ENCODE results near the gene OPN1LW.

DNA sequence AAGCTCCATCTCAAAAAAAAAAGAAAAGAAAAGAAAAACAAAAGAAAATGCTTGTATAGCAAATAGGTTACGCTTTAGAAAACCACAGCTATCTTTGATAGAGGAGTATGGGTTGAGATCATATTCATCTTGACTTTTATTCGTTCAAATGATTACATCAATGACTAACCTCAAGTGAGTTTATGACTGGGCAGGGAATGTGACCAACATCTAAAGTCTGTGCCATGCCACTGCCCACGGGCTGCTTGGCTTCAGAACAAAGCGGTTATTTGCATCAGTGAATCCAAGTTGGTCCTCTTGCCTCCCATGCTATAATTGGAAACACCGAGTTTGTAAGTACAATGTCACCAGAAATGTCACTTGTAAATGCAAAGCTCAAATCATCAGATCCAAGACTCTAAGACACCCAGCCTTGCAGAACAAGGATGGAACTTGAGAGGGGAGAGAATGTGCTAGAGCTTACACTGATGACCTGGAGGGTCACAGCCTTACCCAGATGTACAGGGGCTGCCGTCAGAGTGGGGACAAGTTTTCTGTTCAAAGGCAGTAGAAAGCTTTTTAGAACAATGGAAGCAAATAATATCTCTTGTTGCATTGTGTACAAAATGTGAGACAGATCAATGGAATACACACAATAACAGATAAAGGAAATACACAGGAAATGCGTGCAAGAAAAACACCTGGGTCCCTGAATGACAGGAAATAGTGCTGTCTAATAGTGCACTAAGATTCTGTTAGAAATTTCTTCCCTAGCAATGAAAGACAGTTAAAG is 8.4 kb upstream of the OPN1LW start:
- TF ChIP-seq, protein P1, sequence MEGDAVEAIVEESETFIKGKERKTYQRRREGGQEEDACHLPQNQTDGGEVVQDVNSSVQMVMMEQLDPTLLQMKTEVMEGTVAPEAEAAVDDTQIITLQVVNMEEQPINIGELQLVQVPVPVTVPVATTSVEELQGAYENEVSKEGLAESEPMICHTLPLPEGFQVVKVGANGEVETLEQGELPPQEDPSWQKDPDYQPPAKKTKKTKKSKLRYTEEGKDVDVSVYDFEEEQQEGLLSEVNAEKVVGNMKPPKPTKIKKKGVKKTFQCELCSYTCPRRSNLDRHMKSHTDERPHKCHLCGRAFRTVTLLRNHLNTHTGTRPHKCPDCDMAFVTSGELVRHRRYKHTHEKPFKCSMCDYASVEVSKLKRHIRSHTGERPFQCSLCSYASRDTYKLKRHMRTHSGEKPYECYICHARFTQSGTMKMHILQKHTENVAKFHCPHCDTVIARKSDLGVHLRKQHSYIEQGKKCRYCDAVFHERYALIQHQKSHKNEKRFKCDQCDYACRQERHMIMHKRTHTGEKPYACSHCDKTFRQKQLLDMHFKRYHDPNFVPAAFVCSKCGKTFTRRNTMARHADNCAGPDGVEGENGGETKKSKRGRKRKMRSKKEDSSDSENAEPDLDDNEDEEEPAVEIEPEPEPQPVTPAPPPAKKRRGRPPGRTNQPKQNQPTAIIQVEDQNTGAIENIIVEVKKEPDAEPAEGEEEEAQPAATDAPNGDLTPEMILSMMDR (conservative IDR thresholded peaks at IDR 0.05 in 1 of 2, IDR thresholded peaks at IDR 0.05 in 1 of 2; ENCODE audit: low read depth in 1 of 2, low read length in 2 of 2) = no peak
- no peak for TF ChIP-seq EZH2 (IDR thresholded peaks at IDR 0.05; ENCODE audit: low read length, missing control alignments)

Data from fibroblast of lung (primary cell).